ENCODE measurements around the gene DMD.
"Not testable (repeated sequence)": the region's sequence is repeated elsewhere in the genome, so short reads cannot be mapped to it uniquely, and the experiment has no call there.

Gene DMD

DNA sequence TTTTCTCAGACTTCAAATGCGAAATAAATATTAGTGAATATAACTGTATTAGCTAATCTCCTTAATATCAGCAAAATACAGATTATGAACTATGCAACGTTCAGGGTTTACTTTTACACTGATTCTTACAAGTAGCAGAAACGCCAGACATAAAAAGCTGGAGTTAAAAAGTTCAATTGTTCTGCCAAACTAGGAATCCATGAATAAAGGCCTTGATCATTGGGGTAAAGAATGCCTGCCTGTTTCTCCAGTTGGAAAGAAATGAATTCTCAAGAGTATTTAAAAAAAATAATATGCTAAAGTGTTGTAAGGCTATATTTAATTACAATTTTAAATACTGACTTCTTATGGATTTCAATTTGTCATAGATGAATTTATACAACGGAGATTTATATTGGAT lies 612.2 kb downstream of the DMD start:
- no peaks in the 10 kb centered on the region for H3K27me3 Mint-ChIP-seq
- no peaks in the 10 kb centered on the region for H3K36me3 Mint-ChIP-seq (ENCODE audit: low read depth)
- H3K4me1 Mint-ChIP-seq (ENCODE audit: low read depth): no peaks in the 10 kb centered on the region
- H3K9me3 Mint-ChIP-seq: peaks cover 6% of the 10 kb centered on the region
- H3K4me3 Mint-ChIP-seq: no peak overlapping the region
- H3K27ac Mint-ChIP-seq: no peak overlapping the region

DNA sequence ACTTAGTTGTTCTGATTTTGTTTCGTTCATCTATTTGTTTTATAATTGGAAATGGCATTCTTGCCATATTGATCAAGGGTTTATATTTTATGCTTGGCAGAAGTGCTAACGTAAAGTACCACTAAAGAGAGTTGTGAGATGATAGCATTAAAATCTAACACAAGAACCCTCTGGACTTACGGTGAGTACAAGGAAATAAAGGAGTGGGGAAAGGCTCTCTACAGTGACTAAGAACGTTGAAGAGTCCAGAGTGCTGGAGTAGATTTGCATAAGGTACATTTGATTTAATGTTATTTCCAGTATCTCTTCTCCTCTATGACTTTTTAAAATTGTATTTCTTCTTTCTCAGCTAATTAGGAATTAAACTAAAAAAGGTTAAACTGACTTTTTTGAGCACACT lies 612.6 kb downstream of the DMD start:
- H3K4me1 Mint-ChIP-seq (ENCODE audit: low read depth): no peaks in the 10 kb centered on the region
- H3K9me3 Mint-ChIP-seq: peaks cover 6% of the 10 kb centered on the region
- no peaks in the 10 kb centered on the region for H3K27me3 Mint-ChIP-seq
- no peak overlapping the region for H3K27ac Mint-ChIP-seq
- H3K36me3 Mint-ChIP-seq (ENCODE audit: low read depth): no peaks in the 10 kb centered on the region
- H3K4me3 Mint-ChIP-seq: no peak overlapping the region

DNA sequence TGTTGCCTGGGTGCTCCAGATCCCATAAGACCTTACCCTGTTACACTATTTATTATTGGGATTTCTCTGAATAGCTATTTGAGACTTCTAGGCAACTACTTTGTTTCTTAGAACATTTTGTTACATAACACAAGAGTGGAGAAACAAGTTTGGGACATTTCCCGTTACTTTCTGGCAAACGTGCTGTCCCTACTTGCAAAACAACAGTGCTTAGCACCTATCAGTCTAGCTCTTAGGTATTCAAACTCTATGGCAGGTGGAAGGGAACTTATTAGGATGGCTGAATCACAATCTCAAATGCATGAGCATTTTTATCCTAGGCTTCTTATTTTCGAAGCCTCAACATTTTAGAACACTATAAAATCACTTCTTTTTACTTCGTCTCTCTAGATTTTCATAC lies 613.6 kb downstream of the DMD start:
- Mint-ChIP-seq H3K27ac (no peak overlapping the region), H3K4me1 (ENCODE audit: low read depth) (no peaks in the 10 kb centered on the region), H3K9me3 (peaks cover 5% of the 10 kb centered on the region), H3K36me3 (ENCODE audit: low read depth) (no peaks in the 10 kb centered on the region), H3K4me3 (no peak overlapping the region), H3K27me3 (no peaks in the 10 kb centered on the region)

DNA sequence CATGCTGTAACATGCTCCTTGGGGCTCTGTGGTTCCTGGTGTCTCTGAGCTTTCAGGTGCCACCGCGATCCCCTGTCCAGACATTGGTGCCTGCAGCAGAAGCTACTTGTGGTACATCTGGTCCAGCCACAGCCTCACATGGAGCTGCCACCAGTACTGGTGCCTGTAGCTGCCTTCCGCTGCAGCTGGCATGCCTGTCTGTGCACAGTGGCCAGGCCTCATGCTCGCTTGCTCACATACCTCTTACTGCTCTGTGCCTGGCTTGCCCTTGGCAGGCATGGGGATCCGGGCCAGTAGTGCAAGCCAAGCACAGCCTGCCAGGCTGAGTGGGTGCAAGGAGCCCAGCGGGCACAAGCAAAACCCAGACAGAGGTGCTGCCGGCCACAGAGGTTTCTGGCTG lies 618.6 kb downstream of the DMD start:
- Mint-ChIP-seq H3K36me3 (ENCODE audit: low read depth) (no peaks in the 10 kb centered on the region), H3K9me3 (peaks cover 3% of the 10 kb centered on the region), H3K4me3 (no peak overlapping the region), H3K27me3 (no peaks in the 10 kb centered on the region), H3K4me1 (ENCODE audit: low read depth) (no peaks in the 10 kb centered on the region), H3K27ac (no peak overlapping the region)

DNA sequence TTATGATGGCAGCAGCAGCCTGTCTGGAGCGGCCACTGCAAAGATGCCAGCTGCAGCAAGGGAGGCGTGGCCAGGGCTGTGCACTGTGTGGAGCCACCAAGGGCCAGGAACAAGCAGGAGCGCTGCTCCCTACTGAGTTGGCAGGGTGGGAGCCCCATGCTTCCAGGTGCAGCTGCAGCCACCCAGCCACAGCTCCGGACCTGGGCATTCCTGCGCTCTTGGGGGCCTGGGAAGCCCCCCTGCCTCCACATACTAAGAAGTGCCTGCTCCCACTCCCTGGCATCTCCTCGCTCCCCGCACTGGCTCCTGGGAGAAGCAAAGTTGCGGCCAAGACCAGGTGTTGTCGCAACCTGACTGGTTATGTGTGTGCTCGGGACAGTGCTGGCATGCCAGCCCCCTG lies 619.8 kb downstream of the DMD start:
- H3K9me3 Mint-ChIP-seq: no peaks in the 10 kb centered on the region
- H3K36me3 Mint-ChIP-seq (ENCODE audit: low read depth): no peaks in the 10 kb centered on the region
- no peak overlapping the region for H3K4me3 Mint-ChIP-seq
- no peak overlapping the region for H3K27ac Mint-ChIP-seq
- H3K4me1 Mint-ChIP-seq (ENCODE audit: low read depth): no peaks in the 10 kb centered on the region
- H3K27me3 Mint-ChIP-seq: no peaks in the 10 kb centered on the region

DNA sequence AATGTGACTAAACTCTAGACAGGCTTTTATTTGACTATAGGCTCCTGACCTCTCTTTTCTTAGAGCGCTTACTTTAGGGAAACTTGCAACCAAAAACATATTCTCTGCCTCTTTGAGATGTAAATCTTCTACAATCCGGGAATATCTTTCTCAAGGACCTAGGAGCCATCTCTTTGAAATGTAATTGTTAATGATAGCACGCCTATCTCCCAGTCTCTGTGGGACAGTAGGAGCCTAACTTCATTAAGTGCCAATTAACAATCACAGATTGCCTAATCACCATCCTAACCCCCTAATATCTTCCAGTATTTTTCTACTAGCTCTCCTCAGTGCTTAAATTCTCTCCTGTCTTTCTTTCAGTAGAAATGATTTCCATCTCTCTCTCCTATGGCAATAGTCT lies 628.6 kb downstream of the DMD start:
- H3K4me1 Mint-ChIP-seq (ENCODE audit: low read depth): no peaks in the 10 kb centered on the region
- H3K4me3 Mint-ChIP-seq: no peak overlapping the region
- no peaks in the 10 kb centered on the region for H3K27me3 Mint-ChIP-seq
- no peak overlapping the region for H3K27ac Mint-ChIP-seq
- H3K9me3 Mint-ChIP-seq: no peaks in the 10 kb centered on the region
- H3K36me3 Mint-ChIP-seq (ENCODE audit: low read depth): no peaks in the 10 kb centered on the region

DNA sequence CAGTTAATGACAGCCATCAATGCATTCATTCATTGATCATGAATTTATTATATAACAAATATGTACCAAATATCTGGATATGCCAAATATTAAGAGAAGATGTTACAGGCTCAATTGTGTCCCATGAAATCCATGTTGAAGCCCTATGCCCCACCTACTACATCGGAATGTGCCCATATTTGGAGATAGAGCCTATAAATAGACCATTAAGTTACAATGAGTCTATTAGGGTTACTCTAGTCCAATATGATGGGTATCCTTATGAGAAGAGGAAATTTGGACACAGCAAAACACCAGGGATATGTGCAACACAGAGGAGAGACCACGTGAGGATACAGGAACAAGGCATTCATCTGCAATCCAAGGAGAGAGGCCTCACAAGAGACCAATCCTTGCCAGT lies 634.5 kb downstream of the DMD start:
- H3K9me3 Mint-ChIP-seq: no peaks in the 10 kb centered on the region
- H3K36me3 Mint-ChIP-seq (ENCODE audit: low read depth): no peaks in the 10 kb centered on the region
- no peak overlapping the region for H3K4me3 Mint-ChIP-seq
- no peak overlapping the region for H3K27ac Mint-ChIP-seq
- no peaks in the 10 kb centered on the region for H3K27me3 Mint-ChIP-seq
- H3K4me1 Mint-ChIP-seq (ENCODE audit: low read depth): no peaks in the 10 kb centered on the region

DNA sequence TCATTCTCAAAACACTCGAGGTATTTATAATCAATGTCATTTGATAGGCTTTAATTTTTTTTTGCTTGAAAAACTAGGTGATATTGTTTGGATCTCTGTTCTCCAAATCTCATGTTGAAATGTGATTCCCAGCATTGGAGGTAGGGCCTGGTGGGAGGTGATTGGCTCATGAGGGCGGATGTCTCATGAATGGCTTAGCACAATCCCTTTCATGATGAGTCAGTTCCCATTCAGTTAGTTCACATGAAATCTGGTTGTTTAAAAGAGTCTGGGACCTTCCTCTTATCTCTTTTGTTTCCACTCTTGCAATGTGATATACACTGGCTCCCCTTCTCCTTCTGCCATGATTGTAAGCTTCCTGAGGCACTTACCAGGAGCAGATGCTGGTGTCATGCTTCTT lies 638.7 kb downstream of the DMD start:
- Mint-ChIP-seq H3K4me3 (no peak overlapping the region), H3K36me3 (ENCODE audit: low read depth) (no peaks in the 10 kb centered on the region)

DNA sequence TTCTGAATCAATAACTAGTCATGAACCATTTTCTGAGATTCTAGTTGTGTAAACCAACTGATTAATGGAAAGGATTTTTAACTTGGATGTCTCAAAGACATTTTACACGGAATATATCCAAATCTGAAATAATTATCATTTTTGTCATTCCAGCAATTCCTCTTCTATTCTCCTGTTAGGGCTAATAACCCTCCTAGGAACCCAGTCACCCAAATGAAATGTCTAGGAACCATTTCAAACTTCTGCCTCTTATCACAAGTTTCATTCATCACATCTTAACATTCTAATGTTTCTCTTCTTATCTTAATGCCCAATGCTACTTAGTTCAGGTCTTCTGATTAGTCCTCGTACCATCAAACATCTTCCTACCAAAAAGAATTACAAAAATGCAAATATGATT lies 639.8 kb downstream of the DMD start:
- Mint-ChIP-seq H3K4me1 (ENCODE audit: low read depth) (no peaks in the 10 kb centered on the region), H3K27ac (no peak overlapping the region), H3K27me3 (no peaks in the 10 kb centered on the region), H3K36me3 (ENCODE audit: low read depth) (no peaks in the 10 kb centered on the region), H3K4me3 (no peak overlapping the region), H3K9me3 (peaks cover 6% of the 10 kb centered on the region)

More for the DNA sequence above, 638.7 kb downstream of the DMD start:
- Mint-ChIP-seq H3K9me3 (peaks cover 6% of the 10 kb centered on the region), H3K4me1 (ENCODE audit: low read depth) (no peaks in the 10 kb centered on the region), H3K27me3 (no peaks in the 10 kb centered on the region), H3K27ac (no peak overlapping the region)

DNA sequence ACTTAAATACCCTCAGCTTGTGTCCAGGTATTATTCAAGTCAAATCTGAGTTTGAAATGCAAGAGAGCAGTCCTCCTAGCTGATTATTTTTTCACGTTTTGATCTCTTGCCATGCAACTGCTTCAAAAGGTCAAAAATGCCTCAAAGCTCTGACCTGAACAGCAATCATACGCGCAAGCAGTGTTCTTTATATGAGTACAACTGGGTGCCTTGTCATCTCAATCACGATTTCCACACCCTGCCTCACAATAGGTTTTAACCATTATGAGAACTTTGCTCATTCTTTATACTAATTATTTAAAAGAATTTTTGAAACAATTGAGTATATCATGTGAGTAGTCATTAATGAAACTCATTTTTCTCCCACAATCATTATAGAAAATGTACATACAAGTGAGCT lies 649.1 kb downstream of the DMD start:
- no peaks in the 10 kb centered on the region for H3K9me3 Mint-ChIP-seq
- H3K27ac Mint-ChIP-seq: no peak overlapping the region
- H3K4me1 Mint-ChIP-seq (ENCODE audit: low read depth): no peaks in the 10 kb centered on the region
- no peaks in the 10 kb centered on the region for H3K27me3 Mint-ChIP-seq
- no peaks in the 10 kb centered on the region for H3K36me3 Mint-ChIP-seq (ENCODE audit: low read depth)
- H3K4me3 Mint-ChIP-seq: no peak overlapping the region

DNA sequence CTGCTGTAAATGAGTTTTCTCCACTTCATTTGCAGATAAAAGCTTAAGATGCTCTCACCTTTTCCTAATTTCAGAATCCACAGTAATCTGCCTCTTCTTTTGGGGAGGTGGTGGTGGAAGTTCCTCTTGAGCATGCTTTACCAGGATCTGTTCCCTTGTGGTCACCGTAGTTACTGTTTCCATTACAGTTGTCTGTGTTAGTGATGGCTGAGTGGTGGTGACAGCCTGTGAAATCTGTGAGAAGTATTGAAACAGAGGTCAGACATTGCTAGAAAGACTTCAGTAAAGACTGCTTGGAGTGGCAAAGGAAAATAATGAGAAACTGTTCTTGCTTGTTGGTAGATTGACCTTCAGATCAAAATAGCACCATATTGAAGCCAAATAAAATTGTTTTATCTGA lies 666.2 kb downstream of the DMD start:
- H3K27ac Mint-ChIP-seq: no peak overlapping the region
- no peaks in the 10 kb centered on the region for H3K4me1 Mint-ChIP-seq (ENCODE audit: low read depth)
- no peaks in the 10 kb centered on the region for H3K36me3 Mint-ChIP-seq (ENCODE audit: low read depth)
- H3K27me3 Mint-ChIP-seq: no peaks in the 10 kb centered on the region
- H3K4me3 Mint-ChIP-seq: no peak overlapping the region
- no peaks in the 10 kb centered on the region for H3K9me3 Mint-ChIP-seq

DNA sequence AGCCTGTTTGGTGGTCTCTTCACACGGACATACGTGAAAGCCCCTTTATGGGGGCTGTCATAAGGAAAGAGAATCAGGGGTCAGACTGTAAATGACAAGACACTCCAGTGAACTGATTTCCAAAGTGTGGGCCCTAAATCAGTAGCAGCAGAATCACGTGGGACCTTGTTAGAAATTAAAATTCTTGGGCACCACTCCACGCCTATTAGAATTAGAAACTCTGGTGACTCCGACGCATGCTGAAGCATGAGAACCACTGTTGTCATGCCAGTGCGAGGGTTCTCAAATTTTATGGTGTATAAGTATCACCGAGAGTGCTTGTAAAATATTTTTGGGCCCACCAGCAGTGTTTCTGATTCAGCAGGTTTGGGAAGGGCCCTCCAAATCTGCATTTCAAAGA lies 672.8 kb downstream of the DMD start:
- no peaks in the 10 kb centered on the region for H3K36me3 Mint-ChIP-seq (ENCODE audit: low read depth)
- no peak overlapping the region for H3K27ac Mint-ChIP-seq
- H3K27me3 Mint-ChIP-seq: no peaks in the 10 kb centered on the region
- no peak overlapping the region for H3K4me3 Mint-ChIP-seq
- no peaks in the 10 kb centered on the region for H3K4me1 Mint-ChIP-seq (ENCODE audit: low read depth)
- no peaks in the 10 kb centered on the region for H3K9me3 Mint-ChIP-seq

DNA sequence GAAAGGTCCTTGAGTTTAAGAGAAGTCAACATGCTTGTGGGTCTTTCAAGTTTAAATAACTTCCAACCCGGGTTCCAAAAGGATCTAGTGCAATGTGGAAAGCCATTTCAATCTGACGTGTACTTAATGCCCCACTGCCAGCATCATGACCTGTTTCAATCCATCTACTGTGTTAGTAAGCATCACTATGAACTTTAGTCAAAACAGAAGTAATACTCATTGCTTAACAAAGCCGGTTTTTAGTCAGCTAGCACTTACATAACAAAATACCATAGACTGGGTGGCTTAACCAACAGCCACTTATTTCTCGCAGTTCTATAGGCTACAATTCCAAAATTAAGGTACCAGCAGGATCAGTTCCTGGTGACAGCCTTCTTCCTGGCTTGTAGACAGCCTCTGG lies 677.5 kb downstream of the DMD start:
- H3K27me3 Mint-ChIP-seq: no peaks in the 10 kb centered on the region
- no peak overlapping the region for H3K4me3 Mint-ChIP-seq
- H3K36me3 Mint-ChIP-seq (ENCODE audit: low read depth): no peaks in the 10 kb centered on the region
- H3K9me3 Mint-ChIP-seq: no peaks in the 10 kb centered on the region
- H3K4me1 Mint-ChIP-seq (ENCODE audit: low read depth): no peaks in the 10 kb centered on the region
- no peak overlapping the region for H3K27ac Mint-ChIP-seq

DNA sequence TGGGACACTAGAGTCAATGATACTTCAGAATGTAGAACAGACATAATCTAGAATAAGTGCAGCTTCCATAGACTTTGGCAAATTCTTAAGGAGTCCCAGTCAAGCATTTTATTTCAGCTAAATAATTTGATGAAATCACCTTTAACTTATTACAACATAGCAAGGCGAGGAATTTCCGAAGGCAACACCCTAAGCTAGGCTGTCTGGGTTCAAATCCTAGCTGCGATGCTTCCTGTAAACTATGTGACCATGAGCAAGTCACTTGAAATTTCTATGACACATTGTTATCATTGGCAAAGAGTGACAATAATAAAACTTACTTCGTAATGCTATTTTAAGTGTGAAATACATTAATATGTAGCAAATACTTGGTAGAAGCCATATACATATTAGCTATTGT lies 679.1 kb downstream of the DMD start:
- Mint-ChIP-seq H3K27ac (no peak overlapping the region), H3K27me3 (no peaks in the 10 kb centered on the region), H3K4me1 (ENCODE audit: low read depth) (no peaks in the 10 kb centered on the region), H3K36me3 (ENCODE audit: low read depth) (no peaks in the 10 kb centered on the region), H3K4me3 (no peak overlapping the region), H3K9me3 (no peaks in the 10 kb centered on the region)

DNA sequence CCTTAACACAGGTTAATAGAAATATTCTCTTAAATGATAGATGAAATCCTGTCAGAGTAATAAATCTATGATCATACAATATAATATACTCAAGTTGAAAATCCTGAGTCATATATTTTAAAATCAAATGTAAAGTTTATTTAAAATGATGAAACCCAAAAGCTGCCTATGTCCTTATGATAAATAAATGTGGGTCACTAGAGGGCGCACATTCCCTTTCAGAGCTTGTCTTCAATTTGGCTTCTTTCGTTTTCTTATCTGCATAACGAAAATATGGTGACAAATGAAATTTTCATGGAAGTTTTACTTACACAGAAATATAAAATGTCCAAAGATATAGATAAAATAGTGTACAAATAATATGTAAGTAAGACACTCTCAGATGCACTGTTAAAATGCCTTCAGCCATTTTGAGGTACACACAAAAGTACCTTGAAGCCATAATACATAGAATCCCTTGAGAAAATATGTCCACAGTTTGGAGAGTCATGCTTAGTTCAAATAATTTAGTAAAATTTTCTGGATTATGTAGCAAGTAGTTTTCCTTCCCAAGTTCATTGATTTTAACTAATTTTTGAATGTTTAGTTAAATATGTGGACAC lies 680.4 kb downstream of the DMD start:
- Mint-ChIP-seq H3K27ac (no peak overlapping the region), H3K4me1 (ENCODE audit: low read depth) (no peaks in the 10 kb centered on the region), H3K9me3 (no peaks in the 10 kb centered on the region), H3K4me3 (no peak overlapping the region), H3K27me3 (no peaks in the 10 kb centered on the region), H3K36me3 (ENCODE audit: low read depth) (no peaks in the 10 kb centered on the region)

DNA sequence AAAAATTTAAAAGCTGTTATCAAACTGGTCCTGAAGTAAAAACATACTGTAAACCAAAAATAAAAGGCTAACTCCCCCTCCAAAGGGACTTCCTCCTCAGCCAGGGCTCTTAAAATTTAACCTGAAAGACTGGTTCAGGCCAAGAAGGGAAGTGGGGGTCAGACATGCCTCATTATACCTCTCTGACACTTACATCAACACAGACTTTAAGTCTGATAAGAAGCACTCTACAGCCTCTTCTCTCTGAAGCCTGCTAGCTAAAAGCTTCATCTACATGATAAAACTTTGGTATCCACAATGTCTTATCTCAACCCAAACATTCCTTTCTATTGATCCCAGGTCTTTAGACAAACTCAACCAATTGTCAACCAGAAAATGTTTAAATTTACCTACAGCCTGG lies 682.9 kb downstream of the DMD start:
- H3K4me1 Mint-ChIP-seq (ENCODE audit: low read depth); H3K36me3 Mint-ChIP-seq (ENCODE audit: low read depth); H3K4me3 Mint-ChIP-seq; H3K27ac Mint-ChIP-seq; H3K27me3 Mint-ChIP-seq; H3K9me3 Mint-ChIP-seq: not testable (repeated sequence)
